ENCODE results near the gene MPRIP. TPM values are rescaled to one million over a fixed set of nuclear protein-coding genes. Genes with fewer than 3 reads are reported as not detected.
"Not testable (repeated sequence)": the region's sequence is repeated elsewhere in the genome, so short reads cannot be mapped to it uniquely, and the experiment has no call there.

Gene MPRIP
- total RNA-seq, 1 donor from 2014 or later, result 345 TPM

DNA sequence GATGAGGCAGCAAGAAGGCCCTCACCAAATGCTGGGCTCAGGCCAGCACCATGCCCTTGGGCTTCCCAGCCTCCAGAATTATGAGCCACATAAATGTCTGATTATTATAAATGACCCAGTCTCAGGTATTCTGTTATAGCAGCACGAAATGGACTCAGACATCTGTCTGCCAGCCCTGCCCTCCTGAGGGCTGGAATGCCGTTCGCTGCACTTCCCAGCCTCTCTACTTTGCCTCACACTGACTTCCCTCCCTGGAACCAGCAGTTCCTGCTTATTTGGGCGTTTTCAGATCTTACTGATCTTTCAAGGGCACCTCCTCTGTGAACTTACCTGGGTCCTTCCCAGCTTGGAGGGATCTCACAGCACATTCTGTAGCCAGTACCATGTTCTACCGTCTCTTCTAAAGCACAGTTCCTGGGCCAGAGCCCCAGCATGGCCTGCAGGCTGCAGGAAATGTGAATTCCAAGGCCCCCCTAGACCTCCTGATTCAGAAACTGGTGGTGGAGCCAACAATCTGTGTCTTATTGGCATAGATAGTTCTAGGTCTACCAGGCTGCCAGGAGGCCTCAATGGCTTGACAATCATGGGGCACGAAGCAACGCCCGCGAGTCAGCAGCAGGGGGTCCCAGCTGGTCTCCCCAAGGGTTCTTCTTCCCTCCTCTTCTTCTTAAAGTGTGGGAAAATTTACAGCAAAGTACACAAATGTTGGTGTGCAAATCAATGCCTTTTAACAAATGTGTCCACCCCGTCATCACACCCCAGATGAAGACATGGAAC is 33.4 kb upstream of the MPRIP start:
- H3K27me3 Mint-ChIP-seq (ENCODE audit: low read depth); H3K9me3 Mint-ChIP-seq (ENCODE audit: low read depth); H3K4me3 Mint-ChIP-seq (ENCODE audit: unreplicated experiment); DNase-seq (ENCODE audit: low spot score); H3K27ac Mint-ChIP-seq (ENCODE audit: unreplicated experiment); H3K36me3 Mint-ChIP-seq (ENCODE audit: low read depth): not testable (repeated sequence)
- peaks cover 29% of the 10 kb centered on the region for H3K4me1 Mint-ChIP-seq (ENCODE audit: low read depth)

DNA sequence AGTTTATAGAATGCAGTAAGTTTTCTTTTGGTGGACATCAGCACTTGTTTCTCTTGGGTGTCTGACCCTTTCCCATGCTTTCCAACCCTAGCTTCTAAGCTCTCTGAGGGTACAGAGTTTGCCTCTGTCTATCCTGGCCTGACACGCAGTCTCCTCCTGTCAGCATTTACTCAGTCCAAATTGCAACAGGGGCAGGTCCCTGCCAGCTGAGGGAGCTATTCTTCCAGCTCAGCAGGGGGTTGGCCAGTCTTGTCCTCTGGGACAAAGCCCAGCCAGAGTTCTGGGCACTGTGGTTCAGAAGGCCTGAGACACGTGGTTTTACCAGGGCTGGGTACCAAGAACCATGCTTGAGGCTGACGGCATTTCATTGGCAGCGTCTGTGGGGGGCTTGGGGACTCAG is 32.3 kb upstream of the MPRIP start:
- Mint-ChIP-seq H3K4me1 (ENCODE audit: low read depth) (peaks cover 18% of the 10 kb centered on the region), H3K27ac (ENCODE audit: unreplicated experiment) (peak overlapping the region; percentile 54)
- H3K36me3 Mint-ChIP-seq (ENCODE audit: low read depth); DNase-seq (ENCODE audit: low spot score); H3K9me3 Mint-ChIP-seq (ENCODE audit: low read depth); H3K27me3 Mint-ChIP-seq (ENCODE audit: low read depth); H3K4me3 Mint-ChIP-seq (ENCODE audit: unreplicated experiment): not testable (repeated sequence)
- TF ChIP-seq, protein P1, sequence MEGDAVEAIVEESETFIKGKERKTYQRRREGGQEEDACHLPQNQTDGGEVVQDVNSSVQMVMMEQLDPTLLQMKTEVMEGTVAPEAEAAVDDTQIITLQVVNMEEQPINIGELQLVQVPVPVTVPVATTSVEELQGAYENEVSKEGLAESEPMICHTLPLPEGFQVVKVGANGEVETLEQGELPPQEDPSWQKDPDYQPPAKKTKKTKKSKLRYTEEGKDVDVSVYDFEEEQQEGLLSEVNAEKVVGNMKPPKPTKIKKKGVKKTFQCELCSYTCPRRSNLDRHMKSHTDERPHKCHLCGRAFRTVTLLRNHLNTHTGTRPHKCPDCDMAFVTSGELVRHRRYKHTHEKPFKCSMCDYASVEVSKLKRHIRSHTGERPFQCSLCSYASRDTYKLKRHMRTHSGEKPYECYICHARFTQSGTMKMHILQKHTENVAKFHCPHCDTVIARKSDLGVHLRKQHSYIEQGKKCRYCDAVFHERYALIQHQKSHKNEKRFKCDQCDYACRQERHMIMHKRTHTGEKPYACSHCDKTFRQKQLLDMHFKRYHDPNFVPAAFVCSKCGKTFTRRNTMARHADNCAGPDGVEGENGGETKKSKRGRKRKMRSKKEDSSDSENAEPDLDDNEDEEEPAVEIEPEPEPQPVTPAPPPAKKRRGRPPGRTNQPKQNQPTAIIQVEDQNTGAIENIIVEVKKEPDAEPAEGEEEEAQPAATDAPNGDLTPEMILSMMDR (IDR thresholded peaks at IDR 0.05), result peak; percentile 49

DNA sequence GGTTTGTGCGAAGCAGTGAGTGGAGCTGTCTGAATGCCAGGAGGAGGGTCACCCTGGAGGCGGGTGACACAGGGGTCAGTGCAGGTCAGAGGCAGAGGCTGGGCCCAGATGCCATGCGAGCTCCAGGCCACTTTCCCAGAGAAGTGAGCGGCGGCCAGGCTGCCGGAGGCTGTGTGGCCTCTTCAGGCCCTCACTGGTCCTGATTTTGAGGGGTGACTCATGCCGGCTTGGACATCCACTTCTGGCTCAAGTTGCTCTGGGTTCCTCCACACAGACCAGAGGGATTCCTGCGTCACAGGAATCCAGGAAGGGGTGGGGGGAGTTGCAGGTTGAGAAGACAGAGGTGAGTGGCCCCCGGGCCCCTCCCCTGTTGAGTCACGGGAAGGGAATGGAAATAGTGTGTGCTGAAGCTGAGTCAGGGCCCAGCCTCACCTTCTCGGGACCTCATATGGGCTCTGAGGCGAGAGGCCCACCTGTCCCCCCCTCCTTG is 31.7 kb upstream of the MPRIP start:
- not testable (repeated sequence) for H3K27ac Mint-ChIP-seq (ENCODE audit: unreplicated experiment); H3K9me3 Mint-ChIP-seq (ENCODE audit: low read depth)

DNA sequence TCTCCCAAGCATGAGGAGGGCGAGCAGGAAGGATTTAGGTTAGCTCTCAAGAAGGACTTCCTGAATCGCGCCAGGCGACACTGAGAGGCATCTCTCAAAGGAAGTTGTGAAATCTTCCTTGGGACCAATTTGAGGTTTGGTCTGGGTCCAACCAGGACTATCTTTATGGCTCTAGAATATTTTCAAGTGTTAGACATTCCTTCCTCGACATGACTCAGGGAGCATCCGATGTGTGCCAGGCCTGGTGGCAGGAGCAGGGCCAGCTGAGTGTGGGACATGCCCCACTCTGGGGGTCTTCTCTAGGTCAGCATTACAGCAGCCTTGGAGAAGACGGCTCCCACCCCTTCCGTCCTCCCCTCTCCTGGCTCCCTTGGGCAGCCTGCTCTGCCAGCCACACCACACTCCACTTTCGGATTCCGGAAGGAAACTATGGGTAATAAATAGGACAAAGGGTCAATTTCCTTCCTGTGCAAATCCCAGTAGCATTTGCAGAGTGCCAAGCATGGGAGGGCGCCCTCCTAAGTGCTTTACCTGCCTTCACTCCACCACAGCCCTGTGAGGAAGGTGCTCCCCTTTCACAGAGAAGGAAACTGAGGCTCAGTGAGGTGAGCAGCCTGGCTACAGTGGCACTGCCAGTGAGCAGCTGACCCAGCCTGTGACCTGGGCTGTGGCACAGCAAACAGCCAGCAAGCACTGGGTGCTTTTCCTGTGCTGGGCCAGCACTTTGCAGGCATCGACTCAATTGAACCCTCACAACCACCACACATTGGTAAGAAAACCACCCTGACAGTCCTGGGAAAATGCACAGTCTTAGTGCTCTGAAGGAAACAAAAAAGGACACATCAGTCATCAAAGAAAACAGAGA is 31.0 kb upstream of the MPRIP start:
- not testable (repeated sequence) for DNase-seq (ENCODE audit: low spot score); H3K9me3 Mint-ChIP-seq (ENCODE audit: low read depth); H3K27me3 Mint-ChIP-seq (ENCODE audit: low read depth); H3K4me3 Mint-ChIP-seq (ENCODE audit: unreplicated experiment); H3K36me3 Mint-ChIP-seq (ENCODE audit: low read depth)
- Mint-ChIP-seq H3K4me1 (ENCODE audit: low read depth) (peaks cover 12% of the 10 kb centered on the region), H3K27ac (ENCODE audit: unreplicated experiment) (peak overlapping the region; percentile 45)

More for the DNA sequence above, 31.7 kb upstream of the MPRIP start:
- DNase-seq (ENCODE audit: low spot score); H3K36me3 Mint-ChIP-seq (ENCODE audit: low read depth); H3K27me3 Mint-ChIP-seq (ENCODE audit: low read depth); H3K4me3 Mint-ChIP-seq (ENCODE audit: unreplicated experiment): not testable (repeated sequence)
- H3K4me1 Mint-ChIP-seq (ENCODE audit: low read depth), result peaks cover 12% of the 10 kb centered on the region

DNA sequence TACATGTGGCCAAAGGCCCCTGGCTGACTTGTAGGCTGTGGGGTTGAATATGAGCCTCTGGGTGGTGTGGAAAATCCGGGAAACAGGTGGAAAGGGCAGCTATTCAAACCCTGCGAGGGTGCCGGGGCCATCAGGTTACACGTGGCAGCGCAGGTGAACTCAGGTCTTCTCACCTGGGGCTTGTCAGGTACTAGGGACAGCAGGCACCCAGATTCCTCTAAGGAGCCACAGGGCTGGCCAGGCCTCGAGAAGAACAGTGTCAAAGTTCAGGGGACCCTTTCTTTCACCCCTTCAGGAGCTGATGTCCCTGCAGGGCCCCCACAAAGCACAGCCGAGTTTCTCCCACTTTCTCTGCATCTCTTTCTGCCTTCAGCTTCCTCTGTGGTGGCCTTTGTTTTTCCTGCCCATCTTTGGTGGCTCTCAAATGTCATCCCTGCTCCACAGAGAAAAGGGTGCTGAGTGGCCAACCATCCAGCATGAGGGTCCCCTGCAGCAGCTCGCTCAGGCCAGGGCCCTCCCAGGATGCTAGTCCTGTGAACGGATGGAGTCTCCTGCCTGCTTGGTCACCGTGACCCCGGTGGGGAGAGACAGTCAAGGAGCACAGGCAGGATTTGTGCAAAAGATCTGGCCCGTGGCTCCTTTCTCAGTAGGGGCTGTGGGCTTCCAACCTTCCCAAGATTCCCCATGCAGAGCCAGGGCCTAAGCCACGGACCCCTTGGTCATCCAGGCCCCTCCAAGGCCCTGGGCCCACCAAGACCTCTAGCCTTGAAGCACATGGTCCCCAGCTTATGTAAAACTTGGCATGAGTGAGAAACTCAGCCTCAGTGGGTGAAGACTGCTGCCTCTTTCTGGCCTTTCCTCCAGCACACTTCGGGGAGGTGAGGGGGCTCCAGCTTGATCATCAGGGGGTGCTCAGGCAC is 28.2 kb upstream of the MPRIP start:
- H3K27ac Mint-ChIP-seq (ENCODE audit: unreplicated experiment); DNase-seq (ENCODE audit: low spot score); H3K27me3 Mint-ChIP-seq (ENCODE audit: low read depth); H3K4me3 Mint-ChIP-seq (ENCODE audit: unreplicated experiment); H3K9me3 Mint-ChIP-seq (ENCODE audit: low read depth); H3K36me3 Mint-ChIP-seq (ENCODE audit: low read depth): not testable (repeated sequence)
- H3K4me1 Mint-ChIP-seq (ENCODE audit: low read depth), result peaks cover 12% of the 10 kb centered on the region

DNA sequence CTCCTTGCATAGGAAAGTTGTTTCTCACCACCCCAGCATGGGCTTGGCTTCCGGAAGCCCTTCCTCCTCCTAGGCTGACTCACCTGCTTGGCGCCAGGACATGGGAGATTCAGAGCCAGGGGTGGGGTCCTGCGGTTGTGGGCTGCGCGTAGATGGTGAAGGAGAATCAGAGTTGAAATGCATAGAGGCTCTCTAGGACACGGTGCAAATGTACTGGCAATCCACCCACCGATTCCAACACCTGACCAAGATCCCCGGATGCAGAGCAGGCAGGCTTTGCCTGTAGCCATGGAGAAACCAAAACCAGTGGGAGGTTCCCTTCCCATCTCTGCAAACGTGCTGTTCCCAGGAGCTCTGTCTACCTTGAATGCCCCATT is 27.5 kb upstream of the MPRIP start:
- not testable (repeated sequence) for DNase-seq (ENCODE audit: low spot score); H3K4me3 Mint-ChIP-seq (ENCODE audit: unreplicated experiment); H3K27ac Mint-ChIP-seq (ENCODE audit: unreplicated experiment); H3K27me3 Mint-ChIP-seq (ENCODE audit: low read depth); H3K36me3 Mint-ChIP-seq (ENCODE audit: low read depth); H3K4me1 Mint-ChIP-seq (ENCODE audit: low read depth); H3K9me3 Mint-ChIP-seq (ENCODE audit: low read depth)

DNA sequence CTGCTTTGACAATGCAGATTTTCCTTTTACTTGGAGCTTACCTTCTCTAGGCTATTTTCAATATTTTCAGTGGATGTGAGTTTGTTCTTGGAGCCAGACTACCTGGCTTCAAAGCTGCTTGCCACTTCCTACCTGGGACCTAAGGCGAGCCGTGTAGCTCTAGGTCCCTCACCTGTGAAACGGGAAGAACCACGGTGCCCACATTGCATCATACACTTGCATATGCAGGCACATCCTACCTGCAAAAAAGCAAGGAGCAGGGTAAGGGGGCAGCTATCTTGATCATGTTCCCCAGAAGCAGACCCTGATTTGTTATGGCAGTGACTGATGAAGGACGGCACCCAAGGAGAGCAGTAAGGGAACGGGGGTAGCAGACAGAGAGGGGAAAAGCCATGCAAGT is 27.0 kb upstream of the MPRIP start:
- Mint-ChIP-seq H3K4me3 (ENCODE audit: unreplicated experiment) (no peak overlapping the region), H3K27ac (ENCODE audit: unreplicated experiment) (no peak overlapping the region), H3K4me1 (ENCODE audit: low read depth) (peaks cover 6% of the 10 kb centered on the region), H3K9me3 (ENCODE audit: low read depth) (peaks cover 4% of the 10 kb centered on the region), H3K27me3 (ENCODE audit: low read depth) (no peaks in the 10 kb centered on the region), H3K36me3 (ENCODE audit: low read depth) (no peaks in the 10 kb centered on the region)
- DNase-seq (ENCODE audit: low spot score), result no peak
- TF ChIP-seq, protein P1 (IDR thresholded peaks at IDR 0.05), result no peak

DNA sequence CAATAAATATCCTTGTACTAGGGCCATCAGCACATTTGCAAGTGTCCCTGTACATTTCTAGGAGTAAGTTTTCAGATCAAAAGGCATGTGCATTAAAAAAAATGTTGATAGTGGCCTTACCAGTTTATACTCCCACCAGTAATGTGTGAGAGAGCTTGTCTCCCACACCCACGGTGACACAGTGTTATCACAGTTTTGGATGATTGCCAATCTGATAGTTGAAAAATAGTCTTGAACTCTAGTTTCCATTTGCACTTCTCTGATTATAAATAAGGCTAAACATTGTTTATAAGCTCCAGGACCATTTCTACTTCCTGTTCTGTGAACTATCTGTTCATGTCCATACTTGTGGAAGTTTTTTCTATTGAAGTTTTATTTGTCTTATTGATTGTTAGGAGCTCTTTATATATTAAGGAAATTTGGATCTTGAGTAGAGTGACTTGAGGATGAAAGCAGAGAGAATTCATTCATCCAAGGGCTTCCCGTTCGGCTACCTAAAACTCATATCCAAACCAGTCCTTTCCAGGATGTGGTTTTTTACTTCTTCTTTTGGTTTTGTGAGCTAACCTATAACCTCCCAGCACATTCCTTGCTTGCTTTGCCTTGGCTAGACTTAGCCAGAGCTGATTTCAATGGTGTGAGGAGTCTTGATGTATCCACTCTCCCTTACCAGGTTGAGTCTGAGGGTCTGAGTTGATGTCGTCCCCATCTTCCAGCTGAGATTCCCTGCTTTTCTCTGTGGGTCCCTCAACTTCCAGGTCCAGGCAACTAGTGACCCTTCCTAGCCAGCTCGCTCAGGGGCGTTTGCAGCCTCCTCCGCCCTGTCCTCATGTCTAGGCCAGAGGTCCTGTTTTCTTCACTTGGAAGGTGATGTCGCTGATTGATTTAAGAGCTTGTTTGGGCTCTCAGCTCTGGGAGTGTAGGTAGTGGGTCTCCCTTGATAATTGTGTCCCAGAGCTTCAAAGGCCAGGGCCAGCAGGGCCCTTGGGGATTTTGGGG is 25.8 kb upstream of the MPRIP start:
- not testable (repeated sequence) for H3K4me3 Mint-ChIP-seq (ENCODE audit: unreplicated experiment); H3K27me3 Mint-ChIP-seq (ENCODE audit: low read depth); H3K9me3 Mint-ChIP-seq (ENCODE audit: low read depth); H3K27ac Mint-ChIP-seq (ENCODE audit: unreplicated experiment); DNase-seq (ENCODE audit: low spot score); H3K36me3 Mint-ChIP-seq (ENCODE audit: low read depth)
- peaks cover 16% of the 10 kb centered on the region for H3K4me1 Mint-ChIP-seq (ENCODE audit: low read depth)

Data from chondrocyte (in vitro differentiated cells).